ENCODE measurements around the gene PBX3. TPM values are rescaled to one million over a fixed set of nuclear protein-coding genes. Genes with fewer than 3 reads are reported as not detected.

Gene PBX3
- total RNA-seq, 1 donor: 27.6 TPM

DNA sequence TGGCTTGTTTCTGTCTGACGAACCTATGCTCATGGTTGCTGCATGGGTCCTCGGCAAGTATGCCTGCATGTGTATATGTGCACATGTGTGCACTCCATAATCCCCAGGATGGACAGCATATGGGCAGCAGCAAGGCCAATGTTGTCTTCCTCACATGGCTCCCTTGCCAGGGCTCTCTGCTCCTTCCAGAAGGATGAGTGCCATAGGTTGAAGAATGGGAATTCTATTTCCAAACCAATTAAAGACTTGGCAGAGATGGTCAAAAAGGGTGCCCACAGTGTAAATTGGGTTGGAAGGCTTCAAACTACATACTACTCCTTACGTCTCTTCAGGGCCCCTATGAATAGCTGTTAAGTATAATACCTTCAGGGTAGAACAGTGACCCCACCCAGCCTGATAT, 212.1 kb downstream of the PBX3 start:
- TF ChIP-seq, protein P1, sequence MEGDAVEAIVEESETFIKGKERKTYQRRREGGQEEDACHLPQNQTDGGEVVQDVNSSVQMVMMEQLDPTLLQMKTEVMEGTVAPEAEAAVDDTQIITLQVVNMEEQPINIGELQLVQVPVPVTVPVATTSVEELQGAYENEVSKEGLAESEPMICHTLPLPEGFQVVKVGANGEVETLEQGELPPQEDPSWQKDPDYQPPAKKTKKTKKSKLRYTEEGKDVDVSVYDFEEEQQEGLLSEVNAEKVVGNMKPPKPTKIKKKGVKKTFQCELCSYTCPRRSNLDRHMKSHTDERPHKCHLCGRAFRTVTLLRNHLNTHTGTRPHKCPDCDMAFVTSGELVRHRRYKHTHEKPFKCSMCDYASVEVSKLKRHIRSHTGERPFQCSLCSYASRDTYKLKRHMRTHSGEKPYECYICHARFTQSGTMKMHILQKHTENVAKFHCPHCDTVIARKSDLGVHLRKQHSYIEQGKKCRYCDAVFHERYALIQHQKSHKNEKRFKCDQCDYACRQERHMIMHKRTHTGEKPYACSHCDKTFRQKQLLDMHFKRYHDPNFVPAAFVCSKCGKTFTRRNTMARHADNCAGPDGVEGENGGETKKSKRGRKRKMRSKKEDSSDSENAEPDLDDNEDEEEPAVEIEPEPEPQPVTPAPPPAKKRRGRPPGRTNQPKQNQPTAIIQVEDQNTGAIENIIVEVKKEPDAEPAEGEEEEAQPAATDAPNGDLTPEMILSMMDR (IDR thresholded peaks at IDR 0.05; ENCODE audit: insufficient read depth, low read depth, low read length): no peak
- H3K4me3 ChIP-seq (ENCODE audit: low read depth, low read length): no peak overlapping the region
- no peak for DNase-seq (ENCODE audit: low read depth)

DNA sequence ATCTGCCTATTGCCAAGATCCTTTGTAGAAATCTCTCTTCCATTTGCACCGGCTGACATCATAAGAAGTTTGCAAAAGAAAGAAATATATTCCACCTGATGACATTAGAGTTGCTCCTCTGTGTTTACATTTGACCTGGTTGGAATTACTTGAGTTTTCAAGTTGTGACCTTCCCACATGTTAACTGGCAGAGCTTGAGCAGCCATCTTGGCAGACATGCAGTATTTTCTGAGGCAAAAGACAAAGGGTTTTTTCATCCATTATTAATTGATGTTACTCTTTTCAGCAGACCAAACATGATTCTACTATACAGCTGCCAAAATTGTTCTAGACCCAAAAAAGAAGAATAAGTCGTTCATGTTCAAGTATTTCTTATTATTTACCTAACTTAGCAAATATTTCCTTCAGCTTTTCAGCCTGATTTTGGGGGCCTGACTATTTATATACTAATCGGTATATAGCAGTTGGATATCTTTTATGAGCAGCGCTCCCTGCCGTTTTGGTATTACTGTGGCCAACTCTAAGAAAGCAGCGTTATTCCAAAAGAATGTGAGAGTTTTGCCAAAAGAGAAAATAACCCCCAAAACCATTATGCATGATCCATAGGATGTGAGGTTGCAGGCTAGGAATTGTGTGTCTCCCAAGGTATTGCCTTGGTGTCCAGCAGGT, 212.9 kb downstream of the PBX3 start:
- TF ChIP-seq, protein P1 (IDR thresholded peaks at IDR 0.05; ENCODE audit: insufficient read depth, low read depth, low read length): no peak
- no peak for DNase-seq (ENCODE audit: low read depth)
- H3K4me3 ChIP-seq (ENCODE audit: low read depth, low read length): no peak overlapping the region

DNA sequence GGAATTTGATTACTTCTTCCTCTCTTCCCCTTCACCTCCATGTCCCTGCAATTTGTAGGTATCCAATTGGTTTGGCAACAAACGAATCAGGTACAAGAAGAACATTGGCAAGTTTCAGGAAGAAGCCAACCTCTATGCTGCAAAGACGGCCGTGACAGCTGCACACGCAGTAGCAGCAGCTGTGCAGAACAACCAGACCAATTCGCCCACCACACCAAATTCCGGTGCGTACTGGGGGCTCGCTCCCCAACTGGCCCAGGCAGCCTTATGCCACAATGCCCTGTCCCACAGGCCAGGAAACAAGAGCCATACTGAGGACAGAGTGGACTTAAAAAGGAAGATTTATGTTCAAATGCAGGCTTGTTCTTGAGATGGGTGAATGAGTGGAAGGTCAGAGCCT, 213.5 kb downstream of the PBX3 start:
- H3K4me3 ChIP-seq (ENCODE audit: low read depth, low read length): no peak overlapping the region
- DNase-seq (ENCODE audit: low read depth): no peak
- TF ChIP-seq, protein P1 (IDR thresholded peaks at IDR 0.05; ENCODE audit: insufficient read depth, low read depth, low read length): no peak

DNA sequence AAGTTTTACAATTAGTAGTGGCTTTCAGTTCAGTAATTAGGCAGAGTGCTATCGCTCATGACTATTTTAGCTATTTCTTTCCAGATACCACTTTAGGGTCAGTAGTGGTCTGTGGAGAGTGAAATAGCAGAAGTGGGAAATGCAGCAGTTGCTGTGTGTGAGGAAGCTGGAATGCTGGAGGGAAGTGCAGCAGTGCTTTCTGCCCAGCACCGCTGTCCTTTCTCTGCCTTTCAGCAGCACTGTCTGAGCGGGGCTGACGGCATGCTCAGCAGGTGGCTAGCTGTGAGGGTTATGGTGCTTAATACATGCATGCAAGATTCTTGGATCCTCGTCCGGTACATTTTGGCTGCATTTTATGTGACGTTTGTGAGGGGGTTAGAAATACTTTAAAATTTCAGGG, 213.9 kb downstream of the PBX3 start:
- DNase-seq (ENCODE audit: low read depth): no peak
- H3K4me3 ChIP-seq (ENCODE audit: low read depth, low read length): no peak overlapping the region
- TF ChIP-seq, protein P1 (IDR thresholded peaks at IDR 0.05; ENCODE audit: insufficient read depth, low read depth, low read length): no peak

DNA sequence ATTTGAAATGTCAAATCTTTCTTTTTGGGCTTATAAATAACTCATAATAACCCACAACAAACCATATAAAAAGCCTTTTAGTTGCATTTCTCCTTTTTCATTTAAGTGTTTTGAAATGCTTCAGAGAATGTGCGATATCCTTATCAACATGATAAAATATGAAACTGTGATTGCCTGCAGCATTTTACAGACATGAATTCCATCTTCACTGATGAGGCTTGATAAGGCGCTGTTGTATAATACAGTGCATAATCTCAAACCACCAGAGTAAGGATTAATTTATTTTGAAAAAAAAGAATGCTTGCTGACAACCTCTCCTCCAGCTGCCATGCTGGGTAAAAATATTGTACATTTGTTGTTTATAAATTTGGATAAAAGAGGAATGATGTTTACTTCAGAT, 216.8 kb downstream of the PBX3 start:
- no peak overlapping the region for H3K4me3 ChIP-seq (ENCODE audit: low read depth, low read length)
- TF ChIP-seq, protein P1 (IDR thresholded peaks at IDR 0.05; ENCODE audit: insufficient read depth, low read depth, low read length): no peak
- no peak for DNase-seq (ENCODE audit: low read depth)

DNA sequence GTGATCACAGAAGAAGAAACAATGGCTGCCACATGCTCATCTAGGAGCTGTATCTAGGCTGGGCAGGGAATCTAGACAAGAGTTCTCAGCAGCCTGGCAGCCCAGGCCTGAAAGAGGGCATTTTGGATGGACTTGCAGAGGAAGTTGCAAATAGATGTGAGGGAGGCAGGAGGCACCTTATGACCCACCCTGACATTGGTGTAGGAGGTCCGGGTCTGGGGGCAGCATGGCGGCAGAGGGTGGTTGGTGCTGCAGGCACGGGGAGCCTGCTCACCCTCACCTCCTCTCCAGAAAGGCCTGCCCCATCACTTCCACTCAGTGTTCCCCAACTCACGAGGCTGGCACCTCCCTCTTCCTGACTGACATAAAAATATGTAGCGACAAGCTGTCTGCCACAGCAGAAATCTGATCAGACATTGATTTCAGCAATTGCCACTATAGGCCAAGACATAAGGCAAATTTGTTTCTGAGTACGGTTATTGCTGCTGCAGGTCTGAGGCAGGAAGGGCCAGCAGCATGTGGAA, 217.6 kb downstream of the PBX3 start:
- no peak overlapping the region for H3K4me3 ChIP-seq (ENCODE audit: low read depth, low read length)
- no peak for DNase-seq (ENCODE audit: low read depth)
- TF ChIP-seq, protein P1 (IDR thresholded peaks at IDR 0.05; ENCODE audit: insufficient read depth, low read depth, low read length): no peak

DNA sequence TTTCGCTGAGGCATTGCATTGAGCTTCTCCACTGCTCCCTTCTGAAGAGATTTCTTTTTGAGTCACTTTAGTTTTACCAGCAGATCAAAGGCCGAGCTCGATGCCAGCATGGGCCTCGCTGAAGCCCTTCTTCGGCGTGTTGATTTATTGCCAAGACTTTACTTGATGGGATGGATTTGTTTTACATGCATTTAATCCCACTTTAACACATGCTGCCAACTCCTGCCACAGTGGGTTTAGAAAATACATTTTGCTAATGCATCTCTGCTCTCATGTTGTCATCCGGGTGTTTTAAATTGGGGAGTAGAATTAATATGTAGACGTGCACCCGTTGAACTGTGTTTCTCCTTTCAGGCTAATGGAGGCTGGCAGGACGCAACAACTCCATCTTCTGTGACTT, 218.3 kb downstream of the PBX3 start:
- DNase-seq (ENCODE audit: low read depth): peak; percentile 2
- TF ChIP-seq, protein P1 (IDR thresholded peaks at IDR 0.05; ENCODE audit: insufficient read depth, low read depth, low read length): no peak
- H3K4me3 ChIP-seq (ENCODE audit: low read depth, low read length): no peak overlapping the region
